ENCODE results near the gene SIGLEC10. TPM values are rescaled to one million over a fixed set of nuclear protein-coding genes. Genes with fewer than 3 reads are reported as not detected.
"Not testable (repeated sequence)": the region's sequence is repeated elsewhere in the genome, so short reads cannot be mapped to it uniquely, and the experiment has no call there.

The SIGLEC10 gene, protein sequence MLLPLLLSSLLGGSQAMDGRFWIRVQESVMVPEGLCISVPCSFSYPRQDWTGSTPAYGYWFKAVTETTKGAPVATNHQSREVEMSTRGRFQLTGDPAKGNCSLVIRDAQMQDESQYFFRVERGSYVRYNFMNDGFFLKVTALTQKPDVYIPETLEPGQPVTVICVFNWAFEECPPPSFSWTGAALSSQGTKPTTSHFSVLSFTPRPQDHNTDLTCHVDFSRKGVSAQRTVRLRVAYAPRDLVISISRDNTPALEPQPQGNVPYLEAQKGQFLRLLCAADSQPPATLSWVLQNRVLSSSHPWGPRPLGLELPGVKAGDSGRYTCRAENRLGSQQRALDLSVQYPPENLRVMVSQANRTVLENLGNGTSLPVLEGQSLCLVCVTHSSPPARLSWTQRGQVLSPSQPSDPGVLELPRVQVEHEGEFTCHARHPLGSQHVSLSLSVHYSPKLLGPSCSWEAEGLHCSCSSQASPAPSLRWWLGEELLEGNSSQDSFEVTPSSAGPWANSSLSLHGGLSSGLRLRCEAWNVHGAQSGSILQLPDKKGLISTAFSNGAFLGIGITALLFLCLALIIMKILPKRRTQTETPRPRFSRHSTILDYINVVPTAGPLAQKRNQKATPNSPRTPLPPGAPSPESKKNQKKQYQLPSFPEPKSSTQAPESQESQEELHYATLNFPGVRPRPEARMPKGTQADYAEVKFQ
- 50.3 and 52.2 TPM in 2 replicates for total RNA-seq

GRCh38 chr19:51417107-51417809 lies at the start of gene SIGLEC10:
Gene SIGLEC10, minus strand, starts transcription at chr19:51417642. Its CDS starts 61 bp downstream, at chr19:51417581.
- TF ChIP-seq, protein P1, sequence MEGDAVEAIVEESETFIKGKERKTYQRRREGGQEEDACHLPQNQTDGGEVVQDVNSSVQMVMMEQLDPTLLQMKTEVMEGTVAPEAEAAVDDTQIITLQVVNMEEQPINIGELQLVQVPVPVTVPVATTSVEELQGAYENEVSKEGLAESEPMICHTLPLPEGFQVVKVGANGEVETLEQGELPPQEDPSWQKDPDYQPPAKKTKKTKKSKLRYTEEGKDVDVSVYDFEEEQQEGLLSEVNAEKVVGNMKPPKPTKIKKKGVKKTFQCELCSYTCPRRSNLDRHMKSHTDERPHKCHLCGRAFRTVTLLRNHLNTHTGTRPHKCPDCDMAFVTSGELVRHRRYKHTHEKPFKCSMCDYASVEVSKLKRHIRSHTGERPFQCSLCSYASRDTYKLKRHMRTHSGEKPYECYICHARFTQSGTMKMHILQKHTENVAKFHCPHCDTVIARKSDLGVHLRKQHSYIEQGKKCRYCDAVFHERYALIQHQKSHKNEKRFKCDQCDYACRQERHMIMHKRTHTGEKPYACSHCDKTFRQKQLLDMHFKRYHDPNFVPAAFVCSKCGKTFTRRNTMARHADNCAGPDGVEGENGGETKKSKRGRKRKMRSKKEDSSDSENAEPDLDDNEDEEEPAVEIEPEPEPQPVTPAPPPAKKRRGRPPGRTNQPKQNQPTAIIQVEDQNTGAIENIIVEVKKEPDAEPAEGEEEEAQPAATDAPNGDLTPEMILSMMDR (IDR thresholded peaks at IDR 0.05) = no peak
- Mint-ChIP-seq H3K27ac (peak within 1 kb of the TSS; percentile 99), H3K27me3 (no peaks in the 10 kb centered on the region), H3K4me1 (peaks cover 50% of the 10 kb centered on the region), H3K4me3 (peak within 1 kb of the TSS; percentile 95), H3K9me3 (no peaks in the 10 kb centered on the region), H3K36me3 (ENCODE audit: low read depth) (peaks cover 29% of the 10 kb centered on the region)
- intact Hi-C loops (cut with micrococcal nuclease) = loop anchor here (1.0 to 2.0 kb wide), 7 partner anchors 10 to 234 kb away; no protein-coding TSS in a partner anchor
- ATAC-seq (ENCODE audit: low read depth) (peak; percentile 88), DNase-seq (peak; percentile 75)
- CTCF ChIA-PET = interaction anchor here (0.8 to 2.9 kb wide), 18 partner anchors 9 to 244 kb away, joined by 3 to 34 read pairs (median 5); partner anchors contain the start of gene VSIG10L
- POLR2A ChIA-PET = interaction anchor here (0.5 to 3.9 kb wide), 27 partner anchors 9 to 772 kb away, joined by 3 to 64 read pairs (median 5); partner anchors contain the start of genes ETFB, PPP2R1A, SIGLEC6 and VSIG10L

- peaks cover 34% of the 10 kb centered on the region for H3K27me3 Mint-ChIP-seq
- no peaks in the 10 kb centered on the region for H3K4me1 Mint-ChIP-seq
- POLR2A ChIA-PET = no interaction called here
- DNase-seq (no peak), ATAC-seq (ENCODE audit: low read depth) (no peak)
- H3K9me3 Mint-ChIP-seq = no peaks in the 10 kb centered on the region
- CTCF ChIA-PET = interaction anchor here (11.8 kb wide), 1 partner anchor 192 kb away, joined by 414 read pairs; no protein-coding TSS in a partner anchor
- no peak overlapping the region for H3K27ac Mint-ChIP-seq
- no peak overlapping the region for H3K4me3 Mint-ChIP-seq
- intact Hi-C loops (cut with micrococcal nuclease) = no loop called here
- TF ChIP-seq, protein P1 (IDR thresholded peaks at IDR 0.05) = no peak
- H3K36me3 Mint-ChIP-seq (ENCODE audit: low read depth) = no peaks in the 10 kb centered on the region
Measured at GRCh38 chr19:51466723-51467122, 49.3 kb upstream of the SIGLEC10 start.

GRCh38 chr19:51463976-51464581 lies 46.6 kb upstream of the SIGLEC10 start:
- H3K4me1 Mint-ChIP-seq; intact Hi-C loops (cut with micrococcal nuclease); ATAC-seq (ENCODE audit: low read depth); H3K27ac Mint-ChIP-seq; DNase-seq; H3K9me3 Mint-ChIP-seq; H3K36me3 Mint-ChIP-seq (ENCODE audit: low read depth); H3K4me3 Mint-ChIP-seq; CTCF ChIA-PET; POLR2A ChIA-PET: not testable (repeated sequence)
- peaks cover 36% of the 10 kb centered on the region for H3K27me3 Mint-ChIP-seq

- no peak overlapping the region for H3K27ac Mint-ChIP-seq
- peaks cover 36% of the 10 kb centered on the region for H3K27me3 Mint-ChIP-seq
- no peaks in the 10 kb centered on the region for H3K4me1 Mint-ChIP-seq
- DNase-seq (no peak), ATAC-seq (ENCODE audit: low read depth) (no peak)
- ChIA-PET POLR2A (no interaction called here), CTCF (no interaction called here)
- no peaks in the 10 kb centered on the region for H3K9me3 Mint-ChIP-seq
- intact Hi-C loops (cut with micrococcal nuclease) = no loop called here
- no peak overlapping the region for H3K4me3 Mint-ChIP-seq
- TF ChIP-seq, protein P1 (IDR thresholded peaks at IDR 0.05) = no peak
- H3K36me3 Mint-ChIP-seq (ENCODE audit: low read depth) = no peaks in the 10 kb centered on the region
Measured at GRCh38 chr19:51462681-51463080, 45.2 kb upstream of the SIGLEC10 start.

- ChIA-PET CTCF (no interaction called here), POLR2A (no interaction called here)
- H3K36me3 Mint-ChIP-seq (ENCODE audit: low read depth) = no peaks in the 10 kb centered on the region
- no peaks in the 10 kb centered on the region for H3K4me1 Mint-ChIP-seq
- H3K9me3 Mint-ChIP-seq = no peaks in the 10 kb centered on the region
- H3K27ac Mint-ChIP-seq = no peak overlapping the region
- intact Hi-C loops (cut with micrococcal nuclease) = no loop called here
- H3K4me3 Mint-ChIP-seq = no peak overlapping the region
- H3K27me3 Mint-ChIP-seq = peaks cover 36% of the 10 kb centered on the region
- no peak for DNase-seq
- ATAC-seq (ENCODE audit: low read depth) = no peak
- TF ChIP-seq, protein P1 (IDR thresholded peaks at IDR 0.05) = no peak
Measured at GRCh38 chr19:51462276-51462675, 44.8 kb upstream of the SIGLEC10 start.
